ENCODE results near the gene MPP2.
A peak's percentile ranks its signal among the peaks of the same experiment; 100 is the strongest.

MPP2 gene, protein sequence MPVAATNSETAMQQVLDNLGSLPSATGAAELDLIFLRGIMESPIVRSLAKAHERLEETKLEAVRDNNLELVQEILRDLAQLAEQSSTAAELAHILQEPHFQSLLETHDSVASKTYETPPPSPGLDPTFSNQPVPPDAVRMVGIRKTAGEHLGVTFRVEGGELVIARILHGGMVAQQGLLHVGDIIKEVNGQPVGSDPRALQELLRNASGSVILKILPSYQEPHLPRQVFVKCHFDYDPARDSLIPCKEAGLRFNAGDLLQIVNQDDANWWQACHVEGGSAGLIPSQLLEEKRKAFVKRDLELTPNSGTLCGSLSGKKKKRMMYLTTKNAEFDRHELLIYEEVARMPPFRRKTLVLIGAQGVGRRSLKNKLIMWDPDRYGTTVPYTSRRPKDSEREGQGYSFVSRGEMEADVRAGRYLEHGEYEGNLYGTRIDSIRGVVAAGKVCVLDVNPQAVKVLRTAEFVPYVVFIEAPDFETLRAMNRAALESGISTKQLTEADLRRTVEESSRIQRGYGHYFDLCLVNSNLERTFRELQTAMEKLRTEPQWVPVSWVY

DNA sequence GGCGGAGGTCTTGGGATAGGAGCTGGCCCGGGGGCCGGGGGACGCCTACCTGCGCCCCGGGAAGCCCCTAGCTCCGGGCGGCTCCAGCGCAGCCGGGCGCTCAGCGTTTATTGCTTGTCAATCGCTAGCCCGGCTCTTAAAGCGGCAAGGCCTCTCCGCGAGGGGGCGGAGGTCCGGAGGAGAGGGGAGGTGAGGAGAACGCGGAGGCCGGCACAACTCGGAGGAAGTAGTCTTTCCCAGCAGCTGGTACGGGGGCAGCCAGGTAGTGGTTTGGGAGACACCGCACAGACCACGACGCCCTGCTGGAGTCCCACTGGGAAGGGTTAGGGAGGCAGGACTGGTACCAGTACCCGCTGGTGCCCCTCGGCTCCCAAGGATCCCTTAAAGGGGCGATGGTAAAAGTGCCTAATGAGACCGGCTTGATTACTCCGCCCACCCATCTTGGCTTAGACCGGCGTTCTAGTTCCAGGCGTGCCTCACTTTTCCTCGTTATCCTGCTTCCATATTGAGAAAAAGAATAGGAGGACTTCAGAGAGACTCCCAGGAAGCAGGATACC lies at the start of gene MPP2:
Gene MPP2 (minus strand): TSS at position 112 of the 557 bp plus-strand sequence. CDS start 3,076 bp downstream, outside the sequence.
- no peak for TF ChIP-seq EZH2phosphoT487 (IDR thresholded peaks at IDR 0.05; ENCODE audit: low read depth)
- TF ChIP-seq, protein P1, sequence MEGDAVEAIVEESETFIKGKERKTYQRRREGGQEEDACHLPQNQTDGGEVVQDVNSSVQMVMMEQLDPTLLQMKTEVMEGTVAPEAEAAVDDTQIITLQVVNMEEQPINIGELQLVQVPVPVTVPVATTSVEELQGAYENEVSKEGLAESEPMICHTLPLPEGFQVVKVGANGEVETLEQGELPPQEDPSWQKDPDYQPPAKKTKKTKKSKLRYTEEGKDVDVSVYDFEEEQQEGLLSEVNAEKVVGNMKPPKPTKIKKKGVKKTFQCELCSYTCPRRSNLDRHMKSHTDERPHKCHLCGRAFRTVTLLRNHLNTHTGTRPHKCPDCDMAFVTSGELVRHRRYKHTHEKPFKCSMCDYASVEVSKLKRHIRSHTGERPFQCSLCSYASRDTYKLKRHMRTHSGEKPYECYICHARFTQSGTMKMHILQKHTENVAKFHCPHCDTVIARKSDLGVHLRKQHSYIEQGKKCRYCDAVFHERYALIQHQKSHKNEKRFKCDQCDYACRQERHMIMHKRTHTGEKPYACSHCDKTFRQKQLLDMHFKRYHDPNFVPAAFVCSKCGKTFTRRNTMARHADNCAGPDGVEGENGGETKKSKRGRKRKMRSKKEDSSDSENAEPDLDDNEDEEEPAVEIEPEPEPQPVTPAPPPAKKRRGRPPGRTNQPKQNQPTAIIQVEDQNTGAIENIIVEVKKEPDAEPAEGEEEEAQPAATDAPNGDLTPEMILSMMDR (IDR thresholded peaks at IDR 0.05; ENCODE audit: low read depth, low read length), result 0 out of 2 replicates have a peak, but pooled peaks have one; percentile 9
- Histone ChIP-seq H3K27ac (ENCODE audit: low read length) (no peak within 1 kb of the TSS), H3K9me3 (ENCODE audit: insufficient read depth, low read length) (no peaks in the 10 kb centered on the region), H3K4me3 (ENCODE audit: low read length) (peak within 1 kb of the TSS; percentile 74), H3K4me1 (ENCODE audit: low read length) (peaks cover 6% of the 10 kb centered on the region; the same call in 1 of the 2 replicates), H3K36me3 (replicated peaks; ENCODE audit: low read depth, low read length) (no peaks in the 10 kb centered on the region), H2AFZ (ENCODE audit: low read depth, low read length) (peak within 1 kb of the TSS; percentile 69), H3K9ac (ENCODE audit: low read length) (peak within 1 kb of the TSS; percentile 31; the same call in 1 of the 2 replicates), H3K27me3 (ENCODE audit: low read depth, low read length) (peaks cover 22% of the 10 kb centered on the region), H3K4me2 (ENCODE audit: low read length) (peak within 1 kb of the TSS; percentile 78), H3K79me2 (ENCODE audit: low read length) (no peaks in the 10 kb centered on the region), H4K20me1 (ENCODE audit: insufficient read depth, low read length) (0 out of 2 replicates have a peak, but pooled peaks cover 3% of the 10 kb centered on the region)

- Histone ChIP-seq H3K4me1 (ENCODE audit: low read length) (no peaks in the 10 kb centered on the region), H3K36me3 (replicated peaks; ENCODE audit: low read depth, low read length) (no peaks in the 10 kb centered on the region), H3K9ac (ENCODE audit: low read length) (no peak overlapping the region), H3K9me3 (ENCODE audit: insufficient read depth, low read length) (no peaks in the 10 kb centered on the region), H3K79me2 (ENCODE audit: low read length) (no peaks in the 10 kb centered on the region), H3K27ac (ENCODE audit: low read length) (no peak overlapping the region), H3K4me3 (ENCODE audit: low read length) (no peak overlapping the region), H2AFZ (ENCODE audit: low read depth, low read length) (no peak overlapping the region), H3K27me3 (ENCODE audit: low read depth, low read length) (no peaks in the 10 kb centered on the region), H3K4me2 (ENCODE audit: low read length) (no peak overlapping the region), H4K20me1 (ENCODE audit: insufficient read depth, low read length) (no peaks in the 10 kb centered on the region)
- no peak for TF ChIP-seq EZH2phosphoT487 (IDR thresholded peaks at IDR 0.05; ENCODE audit: low read depth)
These were observed 48.9 kb upstream of the MPP2 start for GRCh38 chr17:43956222-43956621.

- Histone ChIP-seq H4K20me1 (ENCODE audit: insufficient read depth, low read length) (no peaks in the 10 kb centered on the region), H3K9ac (ENCODE audit: low read length) (no peak within 1 kb of the TSS), H3K36me3 (replicated peaks; ENCODE audit: low read depth, low read length) (no peaks in the 10 kb centered on the region), H3K4me2 (ENCODE audit: low read length) (no peak within 1 kb of the TSS), H3K9me3 (ENCODE audit: insufficient read depth, low read length) (no peaks in the 10 kb centered on the region), H3K27ac (ENCODE audit: low read length) (no peak within 1 kb of the TSS), H3K27me3 (ENCODE audit: low read depth, low read length) (no peaks in the 10 kb centered on the region), H3K79me2 (ENCODE audit: low read length) (no peaks in the 10 kb centered on the region), H3K4me1 (ENCODE audit: low read length) (no peaks in the 10 kb centered on the region), H3K4me3 (ENCODE audit: low read length) (no peak within 1 kb of the TSS), H2AFZ (ENCODE audit: low read depth, low read length) (no peak within 1 kb of the TSS)
- TF ChIP-seq EZH2phosphoT487 (IDR thresholded peaks at IDR 0.05; ENCODE audit: low read depth), result no peak
- TF ChIP-seq, protein P1 (IDR thresholded peaks at IDR 0.05; ENCODE audit: low read depth, low read length), result no peak
These were observed 46.4 kb upstream of the MPP2 start, which contains the start of gene PYY for GRCh38 chr17:43953746-43954145. Gene PYY (minus strand): TSS chr17:43953940. CDS start chr17:43953483, 457 bp downstream.

- no peaks in the 10 kb centered on the region for H3K9me3 ChIP-seq (ENCODE audit: insufficient read depth, low read length)
- H3K4me2 ChIP-seq (ENCODE audit: low read length), result no peak overlapping the region
- no peaks in the 10 kb centered on the region for H3K79me2 ChIP-seq (ENCODE audit: low read length)
- no peak overlapping the region for H3K4me3 ChIP-seq (ENCODE audit: low read length)
- TF ChIP-seq, protein P1 (IDR thresholded peaks at IDR 0.05; ENCODE audit: low read depth, low read length), result no peak
- TF ChIP-seq EZH2phosphoT487 (IDR thresholded peaks at IDR 0.05; ENCODE audit: low read depth), result no peak
- no peaks in the 10 kb centered on the region for H3K27me3 ChIP-seq (ENCODE audit: low read depth, low read length)
- H3K36me3 ChIP-seq (replicated peaks; ENCODE audit: low read depth, low read length), result no peaks in the 10 kb centered on the region
- H3K27ac ChIP-seq (ENCODE audit: low read length), result no peak overlapping the region
- no peaks in the 10 kb centered on the region for H4K20me1 ChIP-seq (ENCODE audit: insufficient read depth, low read length)
- no peak overlapping the region for H3K9ac ChIP-seq (ENCODE audit: low read length)
- H2AFZ ChIP-seq (ENCODE audit: low read depth, low read length), result no peak overlapping the region
- no peaks in the 10 kb centered on the region for H3K4me1 ChIP-seq (ENCODE audit: low read length)
These were observed 45.7 kb upstream of the MPP2 start for GRCh38 chr17:43952724-43953666.

All from OCI-LY3 (cell line).